Esophagus muscularis mucosa (tissue), 4 donors: ENCODE measurements around the gene ZFPM1. TPM values are rescaled to one million over a fixed set of nuclear protein-coding genes. Genes with fewer than 3 reads are reported as not detected.

ENCODE experiments used
- DNase-seq: peaks from one replicate; pipeline ENCODE4 v3.0.0-alpha.2; 2017; ENCODE audit errors: extremely low spot score
- H3K27ac ChIP-seq, 4 donors: fragments of 200-600 bp; sonication (generic); replicated peaks in 1 of 4; 1 replicate in 3 of 4; 2 replicates in 1 of 4; pipeline ENCODE4 v1.5.1; 2016 to 2019; ENCODE audit warnings: mild to moderate bottlenecking in 1 of 4
- H3K27me3 ChIP-seq, 4 donors: fragments of 200-600 bp; sonication (generic); one replicate each; pipeline versions ENCODE4 v1.5.1 to v1.6.0; 2016 to 2019
- H3K36me3 ChIP-seq, 4 donors: fragments of 200-600 bp; sonication (generic); one replicate each; pipeline ENCODE4 v1.5.1; 2016 to 2019
- H3K4me1 ChIP-seq, 4 donors: fragments of 200-600 bp; sonication (generic); one replicate each; pipeline ENCODE4 v1.5.1; 2016 to 2019
- H3K4me3 ChIP-seq, 4 donors: fragments of 200-600 bp; sonication (generic); 1 replicate in 2 of 4; 2 replicates in 2 of 4; pipeline ENCODE4 v1.5.1; 2016 to 2019; ENCODE audit warnings: mild to moderate bottlenecking in 4 of 4, moderate library complexity in 1 of 4
- H3K9me3 ChIP-seq, 4 donors: fragments of 200-600 bp; sonication (generic); 1 replicate in 3 of 4; 2 replicates in 1 of 4; pipeline ENCODE4 v1.5.1; 2016 to 2019
- CTCF ChIP-seq, 3 experiments: fragments of 200-600 bp in 2 of 3; fragments of 450-650 bp in 1 of 3; sonication (generic) in 2 of 3; IDR thresholded peaks; one replicate each; pipeline ENCODE4 v1.5.1; 2017 to 2019; ENCODE audit warnings: antibody characterized with exemption in 3 of 3, mild to moderate bottlenecking in 2 of 3, moderate library complexity in 1 of 3
- EP300 ChIP-seq: sonication (generic); formaldehyde crosslinking; IDR thresholded peaks from one replicate; pipeline ENCODE4 v1.6.1; 2017; ENCODE audit warnings: antibody characterized with exemption
- POLR2A ChIP-seq: fragments of 450-650 bp; IDR thresholded peaks from one replicate; pipeline ENCODE4 v1.6.1; 2017; ENCODE audit warnings: antibody characterized with exemption, moderate library complexity, mild to moderate bottlenecking, low read depth
- POLR2AphosphoS5 ChIP-seq, 2 donors: sonication (generic); formaldehyde crosslinking; IDR thresholded peaks; one replicate each; pipeline ENCODE4 v1.6.1; 2017; ENCODE audit warnings: antibody characterized with exemption in 2 of 2
- WGBS: methylation state at CpG from one replicate; pipeline ENCODE4 v1.1.5; 2018; 5-methylcytosine and 5-hydroxymethylcytosine counted together
- intact Hi-C: fragments of 100-400 bp; cut with DNase I; formaldehyde crosslinking; loops from one replicate; pipeline ENCODE4 v1.15.1; 2023
- total RNA-seq, 4 donors: library from RNA; depleted of rRNA; stranded (reverse); fragments of >200 nt; gene quantifications; one replicate each; pipeline versions ENCODE4 v1.1.0 to v1.2.1, GENCODE V29; 2016

Gene ZFPM1
- total RNA-seq, 4 donors from 2014 or later = 0.42 to 1.4 (median 1.0) TPM

DNA sequence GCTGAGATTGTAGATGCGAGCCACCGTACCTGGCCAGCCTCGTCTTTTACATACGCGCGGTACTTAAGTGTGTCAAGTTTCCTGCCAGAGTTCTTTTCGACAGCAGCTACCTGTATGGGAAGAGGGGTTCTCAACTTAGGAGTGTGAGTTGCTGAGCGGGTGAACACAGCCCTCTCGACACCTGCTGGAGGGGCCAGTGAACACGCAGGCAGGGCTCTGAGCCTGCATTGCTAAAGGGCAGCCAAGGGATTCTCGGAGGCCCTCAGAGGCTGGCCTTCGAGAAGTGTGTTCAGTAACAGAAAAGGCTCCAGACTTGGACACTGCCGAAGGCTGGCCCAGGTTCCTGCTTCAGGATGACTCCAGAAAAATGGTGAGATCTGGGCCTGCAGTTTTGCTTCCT, 123.2 kb downstream of the ZFPM1 start:
- no peaks in the 10 kb centered on the region for H3K9me3 ChIP-seq
- intact Hi-C loops = no loop called here
- no peak overlapping the region for H3K4me3 ChIP-seq
- H3K27me3 ChIP-seq = no peaks in the 10 kb centered on the region
- TF ChIP-seq EP300 = no peak
- TF ChIP-seq CTCF (IDR thresholded peaks at IDR 0.05) = no peak
- no peak for TF ChIP-seq POLR2A
- TF ChIP-seq POLR2AphosphoS5 (IDR thresholded peaks at IDR 0.05) = no peak
- 93% methylated on average over 13 of the region's 13 CpGs for WGBS
- H3K36me3 ChIP-seq = peaks cover 38 to 90% (median 78%) of the 10 kb centered on the region in 4 donors
- no peak overlapping the region for H3K27ac ChIP-seq
- DNase-seq = no peak
- peaks cover 10 to 40% (median 20%) of the 10 kb centered on the region in 4 donors for H3K4me1 ChIP-seq

DNA sequence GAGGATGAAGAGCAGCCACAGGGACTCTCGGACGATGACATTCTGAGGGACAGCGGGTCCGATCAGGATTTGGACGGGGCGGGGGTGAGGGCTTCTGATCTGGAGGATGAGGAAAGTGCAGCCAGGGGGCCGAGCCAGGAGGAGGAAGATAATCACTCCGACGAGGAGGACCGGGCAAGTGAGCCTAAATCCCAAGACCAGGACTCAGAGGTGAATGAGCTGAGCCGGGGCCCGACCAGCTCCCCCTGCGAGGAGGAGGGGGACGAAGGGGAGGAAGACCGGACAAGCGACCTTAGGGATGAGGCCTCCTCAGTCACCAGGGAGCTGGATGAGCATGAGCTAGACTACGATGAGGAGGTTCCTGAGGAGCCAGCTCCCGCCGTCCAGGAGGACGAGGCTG, 124.1 kb downstream of the ZFPM1 start:
- H3K27ac ChIP-seq = no peak overlapping the region
- DNase-seq = no peak
- H3K4me3 ChIP-seq = no peak overlapping the region
- H3K27me3 ChIP-seq = no peaks in the 10 kb centered on the region
- TF ChIP-seq POLR2A (no peak), POLR2AphosphoS5 (IDR thresholded peaks at IDR 0.05) (no peak), EP300 (no peak), CTCF (IDR thresholded peaks at IDR 0.05) (no peak)
- WGBS = 95% methylated on average over 20 of the region's 20 CpGs
- H3K9me3 ChIP-seq = no peaks in the 10 kb centered on the region
- H3K36me3 ChIP-seq = peaks cover 38 to 90% (median 83%) of the 10 kb centered on the region in 4 donors
- intact Hi-C loops = no loop called here
- peaks cover 2 to 32% (median 11%) of the 10 kb centered on the region in 4 donors for H3K4me1 ChIP-seq

DNA sequence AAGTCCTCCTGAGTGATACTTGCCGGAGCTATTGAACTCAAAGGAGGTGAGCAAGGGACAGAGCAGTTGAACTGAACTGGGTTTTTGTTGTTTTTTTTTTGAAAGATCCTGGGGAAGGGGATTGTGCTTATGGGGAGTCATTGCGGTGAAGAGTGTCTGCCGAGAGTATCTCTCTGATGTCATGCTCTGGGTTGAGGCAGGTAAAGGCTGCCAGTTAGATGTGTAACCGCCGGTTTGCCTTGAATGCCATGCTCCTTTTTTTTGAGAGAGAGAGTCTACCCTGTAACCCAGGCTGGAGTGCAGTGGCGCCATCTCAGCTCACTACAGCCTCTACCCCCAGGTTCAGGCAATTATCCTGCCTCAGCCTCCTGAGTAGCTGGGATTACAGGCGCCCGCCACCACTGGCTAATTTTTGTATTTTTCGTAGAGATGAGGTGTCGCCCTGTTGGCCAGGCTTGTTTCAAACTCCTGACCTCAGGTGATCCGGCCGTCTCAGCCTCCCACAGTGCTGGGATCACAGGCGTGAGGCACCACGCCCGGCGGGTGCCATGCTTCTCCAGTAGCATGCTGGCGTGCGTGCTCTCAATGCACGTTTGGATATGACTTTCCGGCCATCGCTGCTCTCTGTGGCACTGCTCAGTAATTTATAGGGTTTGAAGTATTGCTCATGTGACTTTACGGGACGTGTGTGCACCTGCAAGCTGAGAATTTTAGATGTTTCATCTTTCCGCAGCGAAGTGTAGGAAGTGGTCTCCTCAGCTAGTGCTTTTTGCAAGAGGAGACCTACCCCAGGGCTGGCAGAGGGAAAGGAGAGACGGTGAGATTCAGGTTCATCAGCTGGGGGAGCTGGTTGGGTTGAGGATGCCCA, 125.6 kb downstream of the ZFPM1 start:
- intact Hi-C loops = no loop called here
- no peaks in the 10 kb centered on the region for H3K27me3 ChIP-seq
- H3K9me3 ChIP-seq = no peaks in the 10 kb centered on the region
- DNase-seq = no peak
- TF ChIP-seq POLR2A = no peak
- TF ChIP-seq POLR2AphosphoS5 (IDR thresholded peaks at IDR 0.05) = no peak
- TF ChIP-seq EP300 = no peak
- TF ChIP-seq CTCF (IDR thresholded peaks at IDR 0.05) = no peak
- peaks cover 42 to 89% (median 84%) of the 10 kb centered on the region in 4 donors for H3K36me3 ChIP-seq
- H3K4me3 ChIP-seq = no peak overlapping the region
- H3K4me1 ChIP-seq = peaks cover 0 to 20% (median 4%) of the 10 kb centered on the region in 4 donors
- no peak overlapping the region for H3K27ac ChIP-seq
- 95% methylated on average over 26 of the region's 26 CpGs for WGBS

GRCh38 chr16:88580371-88580770, 127.3 kb downstream of the ZFPM1 start:
- Histone ChIP-seq H3K9me3 (no peaks in the 10 kb centered on the region), H3K27ac (no peak overlapping the region), H3K36me3 (peaks cover 40 to 82% (median 80%) of the 10 kb centered on the region in 4 donors), H3K27me3 (no peaks in the 10 kb centered on the region), H3K4me1 (peaks cover 0 to 27% (median 6%) of the 10 kb centered on the region in 4 donors), H3K4me3 (no peak overlapping the region)
- WGBS = 87% methylated on average over 16 of the region's 16 CpGs
- TF ChIP-seq EP300 = no peak
- TF ChIP-seq CTCF (IDR thresholded peaks at IDR 0.05) = no peak
- TF ChIP-seq POLR2AphosphoS5 (IDR thresholded peaks at IDR 0.05) = no peak
- TF ChIP-seq POLR2A = no peak
- intact Hi-C loops = no loop called here
- DNase-seq = no peak
